K562 (cell line): ENCODE data around the gene EML6. TPM values are rescaled to one million over a fixed set of nuclear protein-coding genes. Genes with fewer than 3 reads are reported as not detected.

Experiments used
- ATAC-seq: fragments of 200-7000 bp; cut with Tn5 transposase; 3 replicates; pipeline ENCODE4 v1.9.1; 2020; ENCODE audit warnings: moderate library complexity
- BruUV-seq: library from RNA; stranded (reverse); fragments of 400-500 nt; replicated peaks from 2 replicates; lab custom pipeline; 2021; lab: Mats Ljungman, UMichigan
- CTCF ChIA-PET: fragments of 300-600 bp; formaldehyde crosslinking; extraction: SDS; loops from one replicate; lab custom pipeline; 2021; ENCODE audit warnings: low intra/inter-chr PET ratio; lab: Yijun Ruan, JAX
- POLR2A ChIA-PET: fragments of 300-600, 350-650 bp; sonication (Branson Sonifier 250); formaldehyde crosslinking; extraction: SDS; loops from one replicate; lab custom pipeline; 2021; ENCODE audit warnings: antibody characterized with exemption, inconsistent platforms; lab: Yijun Ruan, JAX
- DNase-seq, 4 experiments: peaks; one replicate each; pipeline versions ENCODE4 v3.0.0 to v3.0.0-alpha.2; 2011 to 2018; ENCODE audit warnings: low spot score in 3 of 4, mixed read lengths in 3 of 4; ENCODE audit errors: extremely low read depth in 1 of 4
- FAIRE-seq: peaks from 2 replicates; lab custom pipeline; 2011; peaks lifted over from hg19 to GRCh38; lab: Jason Lieb, UNC
- H2AFZ ChIP-seq: 2 replicates; pipeline ENCODE4 v1.6.0; 2011; ENCODE audit warnings: low read depth, low read length, control low read depth, inconsistent platforms
- H3K27ac ChIP-seq: fragments of 200-600 bp; 3 replicates; pipeline ENCODE4 v1.8.0; 2011; ENCODE audit warnings: low read depth, mild to moderate bottlenecking, control low read depth, inconsistent platforms, low read length, moderate library complexity, mixed read lengths; ENCODE audit errors: extremely low read depth
- H3K27me3 ChIP-seq, 2 experiments: fragments of 300-600 bp in 1 of 2; 2 replicates in 1 of 2; 3 replicates in 1 of 2; pipeline versions ENCODE4 v1.6.0 to v1.8.0; 2011; ENCODE audit warnings: inconsistent platforms in 2 of 2, low read length in 2 of 2, mild to moderate bottlenecking in 1 of 2, mixed read lengths in 1 of 2, moderate library complexity in 1 of 2; ENCODE audit not compliant: control insufficient read depth in 2 of 2, insufficient read depth in 2 of 2
- H3K36me3 ChIP-seq: fragments of 300-600 bp; 3 replicates; pipeline ENCODE4 v1.8.0; 2011; ENCODE audit warnings: mild to moderate bottlenecking, low read length, inconsistent platforms; ENCODE audit not compliant: control insufficient read depth, insufficient read depth
- H3K4me1 ChIP-seq, 2 experiments: fragments of 200-600 bp in 1 of 2; replicated peaks in 1 of 2; 2 replicates in 1 of 2; 3 replicates in 1 of 2; pipeline versions ENCODE4 v1.5.1 to v1.8.0; 2011; ENCODE audit warnings: inconsistent platforms in 2 of 2, low read length in 2 of 2, mild to moderate bottlenecking in 1 of 2, mixed read lengths in 1 of 2, moderate library complexity in 1 of 2; ENCODE audit not compliant: control insufficient read depth in 2 of 2, insufficient read depth in 2 of 2
- H3K4me2 ChIP-seq: 2 replicates; pipeline ENCODE4 v1.6.1; 2011; ENCODE audit warnings: low read length, control low read depth, inconsistent platforms, mixed read lengths; ENCODE audit not compliant: insufficient read depth
- H3K4me3 ChIP-seq: fragments of 200-600 bp; sonication (generic), shearing (Covaris generic); 2 replicates; pipeline ENCODE4 v1.5.1; 2016; ENCODE audit warnings: control low read depth, inconsistent platforms
- H3K79me2 ChIP-seq: fragments of 200-600 bp; 3 replicates; pipeline ENCODE4 v1.8.0; 2011; ENCODE audit warnings: low read length, inconsistent platforms; ENCODE audit not compliant: control insufficient read depth, insufficient read depth
- H3K9ac ChIP-seq, 2 experiments: 2 replicates each; pipeline versions ENCODE4 v1.6.0 to v1.6.1; 2011; ENCODE audit warnings: low read depth in 2 of 2, low read length in 2 of 2, control low read depth in 1 of 2, inconsistent platforms in 1 of 2, mild to moderate bottlenecking in 1 of 2, mixed read lengths in 1 of 2; ENCODE audit not compliant: insufficient read depth in 1 of 2
- H3K9me1 ChIP-seq: one replicate; pipeline ENCODE4 v1.6.0; 2011; ENCODE audit warnings: inconsistent platforms, mild to moderate bottlenecking, low read length, moderate library complexity; ENCODE audit not compliant: control insufficient read depth, insufficient read depth
- H3K9me3 ChIP-seq: replicated peaks from 2 replicates; pipeline ENCODE4 v1.5.1; 2011; ENCODE audit warnings: low read depth, low read length, inconsistent platforms; ENCODE audit not compliant: control insufficient read depth, insufficient read depth
- H4K20me1 ChIP-seq: replicated peaks from 2 replicates; pipeline ENCODE4 v1.6.1; 2011; ENCODE audit warnings: low read length, inconsistent platforms, mixed read lengths; ENCODE audit not compliant: control insufficient read depth, insufficient read depth
- C11orf30 ChIP-seq: fragments of 450-650 bp; IDR thresholded peaks from 2 replicates; pipeline ENCODE4 v1.6.1; 2016; ENCODE audit warnings: low read depth, mild to moderate bottlenecking
- DMBX1 ChIP-seq: fragments of 250-450 bp; sonication (Bioruptor Pico); IDR thresholded peaks from 2 replicates; pipeline ENCODE4 v1.8.0; 2022; ENCODE audit warnings: inconsistent platforms, mild to moderate bottlenecking, moderate library complexity, borderline replicate concordance
- DNMT1 ChIP-seq: fragments of 450-650 bp; IDR thresholded peaks from 2 replicates; pipeline ENCODE4 v1.6.1; 2016; ENCODE audit warnings: antibody characterized with exemption, mild to moderate bottlenecking
- KLF1 ChIP-seq: fragments of 450-650 bp; IDR thresholded peaks from 2 replicates; pipeline ENCODE4 v1.6.1; 2016; ENCODE audit warnings: missing genetic modification characterization, missing compliant biosample characterization
- POLR2AphosphoS2 ChIP-seq: IDR thresholded peaks from 2 replicates; pipeline ENCODE4 v1.6.1; 2012; ENCODE audit warnings: low read length, improper control_type of control experiment
- RBM17 ChIP-seq: fragments of 200-400 bp; formaldehyde crosslinking; IDR thresholded peaks from 2 replicates; pipeline ENCODE4 v1.6.1; 2017; ENCODE audit warnings: low read depth, mild to moderate bottlenecking, low read length, borderline replicate concordance
- TGIF2 ChIP-seq: sonication (generic); formaldehyde crosslinking; IDR thresholded peaks from 2 replicates; pipeline ENCODE4 v1.8.1; 2022; ENCODE audit warnings: mild to moderate bottlenecking, missing genetic modification reagents, moderate library complexity
- YBX1 ChIP-seq: fragments of 450-650 bp; IDR thresholded peaks from 2 replicates; pipeline ENCODE4 v1.7.1; 2016; ENCODE audit warnings: mild to moderate bottlenecking
- ZNF134 ChIP-seq: fragments of 250-450 bp; sonication (Bioruptor Pico); conservative IDR thresholded peaks from 2 replicates; pipeline ENCODE4 v1.4.0; 2020
- ZNF316 ChIP-seq: fragments of 450-650 bp; IDR thresholded peaks from 2 replicates; pipeline ENCODE4 v1.6.1; 2016
- WGBS: fragments of 100-300 bp; shearing (Covaris generic); methylation state at CpG from one replicate; pipeline ENCODE4 v1.1.6; 2016; ENCODE audit warnings: low coverage, mixed read lengths; ENCODE audit not compliant: insufficient coverage; ENCODE audit errors: missing lambda C conversion rate; 5-methylcytosine and 5-hydroxymethylcytosine counted together
- in situ Hi-C: fragments of 300-500 bp; cut with MboI; formaldehyde crosslinking; loops from 4 replicates; pipeline ENCODE4 v1.15.0; 2018; ENCODE audit warnings: inconsistent platforms, mixed read lengths
- intact Hi-C: fragments of 100-400 bp; cut with micrococcal nuclease; formaldehyde crosslinking; loops from 2 replicates; pipeline ENCODE4 v1.14.2; 2022
- polyA plus RNA-seq, 8 experiments: library from polyadenylated mRNA; depleted of rRNA in 4 of 8; stranded (reverse) in 5 of 8; unstranded in 3 of 8; fragments of >200 nt; fragmentation: Nextera tagmentation in 2 of 8; fragmentation: Illumina TruSeq in 1 of 8; extraction: Ambion mirVana in 2 of 8; extraction: Trizol in 1 of 8; gene quantifications; 2 replicates each; pipeline versions ENCODE4 v1.2.1 to v1.2.3, GENCODE V29; 2011 to 2014; ENCODE audit warnings: inconsistent platforms in 1 of 8, missing spikeins in 1 of 8
- total RNA-seq, 7 experiments: library from RNA; depleted of rRNA in 6 of 7; stranded (reverse); fragments of >200 nt in 6 of 7; fragmentation: Illumina TruSeq in 2 of 7; extraction: Trizol in 2 of 7; gene quantifications; 2 replicates each; pipeline versions ENCODE4 v1.2.1 to v1.2.3, GENCODE V29; 2011 to 2021; ENCODE audit warnings: low replicate concordance in 1 of 7
- TF ChIP-seq, protein P1 (sequence below): IDR thresholded peaks from 2 replicates; pipeline ENCODE4 v1.6.1; 2011; ENCODE audit warnings: borderline replicate concordance, low read depth, mild to moderate bottlenecking, moderate library complexity, low read length; ENCODE audit not compliant: insufficient read depth, poor library complexity, severe bottlenecking
- TF ChIP-seq, protein P2 (sequence below): sonication (generic); formaldehyde crosslinking; IDR thresholded peaks from 2 replicates; pipeline ENCODE4 v1.8.1; 2023; ENCODE audit warnings: mild to moderate bottlenecking, missing genetic modification reagents
- TF ChIP-seq, protein P3 (sequence below), 2 experiments: fragments of 450-650 bp; conservative IDR thresholded peaks; 2 replicates each; pipeline ENCODE4 v1.6.1; 2017; ENCODE audit warnings: mild to moderate bottlenecking in 2 of 2, moderate library complexity in 2 of 2

The EML6 gene
- total and polyA plus RNA-seq, 9 of the 15 experiments (the other 6 are each of a cell fraction or from before 2014, with no cell fraction given) = 0.07 to 0.56 (median 0.25) TPM

DNA sequence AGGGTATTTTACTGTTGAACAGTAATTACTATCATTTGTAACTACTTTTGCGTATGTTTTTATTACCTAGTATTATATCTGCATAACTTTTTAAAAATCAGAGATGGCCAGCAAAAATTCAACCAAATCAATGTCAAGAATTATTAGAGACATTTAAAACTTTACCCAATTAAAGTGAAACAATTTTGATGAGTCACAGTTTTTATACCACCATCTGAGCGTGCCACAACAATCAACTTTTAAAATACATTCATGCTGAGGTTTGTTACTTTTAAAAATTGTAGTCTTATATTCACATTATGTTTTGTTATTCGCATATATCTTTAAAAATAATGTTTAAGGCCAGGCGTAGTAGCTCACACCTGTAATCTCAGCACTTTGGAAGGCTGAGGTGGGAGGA, 211.9 kb downstream of the EML6 start:
- Histone ChIP-seq H3K9me1 (no peaks in the 10 kb centered on the region), H4K20me1 (no peaks in the 10 kb centered on the region), H3K27me3 (peaks cover 0 to 5% of the 10 kb centered on the region in 2 experiments; a peak in 1 of 5 replicates), H3K79me2 (no peaks in the 10 kb centered on the region), H3K27ac (no peak overlapping the region), H3K4me3 (no peak overlapping the region), H3K4me2 (no peak overlapping the region), H3K9ac (no peak overlapping the region), H3K36me3 (no peaks in the 10 kb centered on the region), H3K4me1 (peaks cover 0 to 5% of the 10 kb centered on the region in 2 experiments; a peak in 2 of 5 replicates), H3K9me3 (no peaks in the 10 kb centered on the region), H2AFZ (no peak overlapping the region)
- 22% methylated on average over 4 of the region's 4 CpGs for WGBS
- ChIA-PET CTCF (no interaction called here), POLR2A (no interaction called here)
- TF ChIP-seq ZNF316 (peak; percentile 35; the same call in 1 of the 2 replicates), C11orf30 (0 out of 2 replicates have a peak, but pooled peaks have one; percentile 13), KLF1 (tag) (no peak)
- FAIRE-seq = no peak
- ATAC-seq = no peak
- no peak for DNase-seq
- in situ Hi-C loops (no loop called here), intact Hi-C loops (no loop called here)
- no TSS peak for BruUV-seq

DNA sequence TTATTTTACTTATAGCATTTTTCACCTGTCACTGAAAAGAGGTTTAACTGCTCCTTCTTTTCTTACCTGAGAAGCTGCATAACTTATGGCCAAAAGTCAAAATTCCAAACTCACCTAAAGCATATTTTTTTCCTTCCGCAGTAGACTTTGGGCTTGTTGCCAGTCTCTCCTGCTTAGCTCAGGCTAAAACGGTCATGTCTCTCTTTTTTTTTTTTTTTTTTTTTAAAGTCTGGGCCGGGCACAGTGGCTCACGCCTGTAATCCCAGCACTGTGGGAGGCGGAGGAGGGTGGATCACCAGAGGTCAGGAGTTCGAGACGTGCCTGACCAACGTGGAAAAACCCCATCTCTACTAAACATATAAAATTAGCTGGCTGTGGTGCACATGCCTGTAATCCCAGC, 213.3 kb downstream of the EML6 start:
- WGBS = 34% methylated on average over 5 of the region's 8 CpGs
- Histone ChIP-seq H3K9me1 (no peaks in the 10 kb centered on the region), H2AFZ (no peak overlapping the region), H3K9me3 (no peaks in the 10 kb centered on the region), H3K79me2 (no peaks in the 10 kb centered on the region), H4K20me1 (no peaks in the 10 kb centered on the region), H3K4me1 (no peaks in the 10 kb centered on the region), H3K27ac (no peak overlapping the region), H3K27me3 (peaks cover 3 to 11% of the 10 kb centered on the region in 2 experiments; a peak in 1 of 5 replicates), H3K4me2 (no peak overlapping the region), H3K4me3 (no peak overlapping the region), H3K9ac (no peak overlapping the region), H3K36me3 (no peaks in the 10 kb centered on the region)
- FAIRE-seq (no peak), DNase-seq (no peak), ATAC-seq (no peak)
- in situ Hi-C loops = no loop called here
- no TSS peak for BruUV-seq
- POLR2A ChIA-PET = no interaction called here
- CTCF ChIA-PET = no interaction called here
- intact Hi-C loops = no loop called here
- TF ChIP-seq, protein P1, sequence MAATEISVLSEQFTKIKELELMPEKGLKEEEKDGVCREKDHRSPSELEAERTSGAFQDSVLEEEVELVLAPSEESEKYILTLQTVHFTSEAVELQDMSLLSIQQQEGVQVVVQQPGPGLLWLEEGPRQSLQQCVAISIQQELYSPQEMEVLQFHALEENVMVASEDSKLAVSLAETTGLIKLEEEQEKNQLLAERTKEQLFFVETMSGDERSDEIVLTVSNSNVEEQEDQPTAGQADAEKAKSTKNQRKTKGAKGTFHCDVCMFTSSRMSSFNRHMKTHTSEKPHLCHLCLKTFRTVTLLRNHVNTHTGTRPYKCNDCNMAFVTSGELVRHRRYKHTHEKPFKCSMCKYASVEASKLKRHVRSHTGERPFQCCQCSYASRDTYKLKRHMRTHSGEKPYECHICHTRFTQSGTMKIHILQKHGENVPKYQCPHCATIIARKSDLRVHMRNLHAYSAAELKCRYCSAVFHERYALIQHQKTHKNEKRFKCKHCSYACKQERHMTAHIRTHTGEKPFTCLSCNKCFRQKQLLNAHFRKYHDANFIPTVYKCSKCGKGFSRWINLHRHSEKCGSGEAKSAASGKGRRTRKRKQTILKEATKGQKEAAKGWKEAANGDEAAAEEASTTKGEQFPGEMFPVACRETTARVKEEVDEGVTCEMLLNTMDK = no peak
- no peak for TF ChIP-seq DMBX1
- no peak for TF ChIP-seq DNMT1
- TF ChIP-seq TGIF2 (CRISPR knock-in tag) = no peak
- TF ChIP-seq ZNF134 (CRISPR knock-in tag) = no peak
- TF ChIP-seq, protein P2, sequence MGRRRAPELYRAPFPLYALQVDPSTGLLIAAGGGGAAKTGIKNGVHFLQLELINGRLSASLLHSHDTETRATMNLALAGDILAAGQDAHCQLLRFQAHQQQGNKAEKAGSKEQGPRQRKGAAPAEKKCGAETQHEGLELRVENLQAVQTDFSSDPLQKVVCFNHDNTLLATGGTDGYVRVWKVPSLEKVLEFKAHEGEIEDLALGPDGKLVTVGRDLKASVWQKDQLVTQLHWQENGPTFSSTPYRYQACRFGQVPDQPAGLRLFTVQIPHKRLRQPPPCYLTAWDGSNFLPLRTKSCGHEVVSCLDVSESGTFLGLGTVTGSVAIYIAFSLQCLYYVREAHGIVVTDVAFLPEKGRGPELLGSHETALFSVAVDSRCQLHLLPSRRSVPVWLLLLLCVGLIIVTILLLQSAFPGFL (CRISPR knock-in tag) = no peak
- TF ChIP-seq POLR2AphosphoS2 = no peak
- no peak for TF ChIP-seq YBX1
- TF ChIP-seq RBM17 = no peak
- TF ChIP-seq, protein P3, sequence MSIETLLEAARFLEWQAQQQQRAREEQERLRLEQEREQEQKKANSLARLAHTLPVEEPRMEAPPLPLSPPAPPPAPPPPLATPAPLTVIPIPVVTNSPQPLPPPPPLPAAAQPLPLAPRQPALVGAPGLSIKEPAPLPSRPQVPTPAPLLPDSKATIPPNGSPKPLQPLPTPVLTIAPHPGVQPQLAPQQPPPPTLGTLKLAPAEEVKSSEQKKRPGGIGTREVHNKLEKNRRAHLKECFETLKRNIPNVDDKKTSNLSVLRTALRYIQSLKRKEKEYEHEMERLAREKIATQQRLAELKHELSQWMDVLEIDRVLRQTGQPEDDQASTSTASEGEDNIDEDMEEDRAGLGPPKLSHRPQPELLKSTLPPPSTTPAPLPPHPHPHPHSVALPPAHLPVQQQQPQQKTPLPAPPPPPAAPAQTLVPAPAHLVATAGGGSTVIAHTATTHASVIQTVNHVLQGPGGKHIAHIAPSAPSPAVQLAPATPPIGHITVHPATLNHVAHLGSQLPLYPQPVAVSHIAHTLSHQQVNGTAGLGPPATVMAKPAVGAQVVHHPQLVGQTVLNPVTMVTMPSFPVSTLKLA (conservative IDR thresholded peaks at IDR 0.05) = no peak
